ENCODE data around the gene PRKCQ.

PRKCQ gene

DNA sequence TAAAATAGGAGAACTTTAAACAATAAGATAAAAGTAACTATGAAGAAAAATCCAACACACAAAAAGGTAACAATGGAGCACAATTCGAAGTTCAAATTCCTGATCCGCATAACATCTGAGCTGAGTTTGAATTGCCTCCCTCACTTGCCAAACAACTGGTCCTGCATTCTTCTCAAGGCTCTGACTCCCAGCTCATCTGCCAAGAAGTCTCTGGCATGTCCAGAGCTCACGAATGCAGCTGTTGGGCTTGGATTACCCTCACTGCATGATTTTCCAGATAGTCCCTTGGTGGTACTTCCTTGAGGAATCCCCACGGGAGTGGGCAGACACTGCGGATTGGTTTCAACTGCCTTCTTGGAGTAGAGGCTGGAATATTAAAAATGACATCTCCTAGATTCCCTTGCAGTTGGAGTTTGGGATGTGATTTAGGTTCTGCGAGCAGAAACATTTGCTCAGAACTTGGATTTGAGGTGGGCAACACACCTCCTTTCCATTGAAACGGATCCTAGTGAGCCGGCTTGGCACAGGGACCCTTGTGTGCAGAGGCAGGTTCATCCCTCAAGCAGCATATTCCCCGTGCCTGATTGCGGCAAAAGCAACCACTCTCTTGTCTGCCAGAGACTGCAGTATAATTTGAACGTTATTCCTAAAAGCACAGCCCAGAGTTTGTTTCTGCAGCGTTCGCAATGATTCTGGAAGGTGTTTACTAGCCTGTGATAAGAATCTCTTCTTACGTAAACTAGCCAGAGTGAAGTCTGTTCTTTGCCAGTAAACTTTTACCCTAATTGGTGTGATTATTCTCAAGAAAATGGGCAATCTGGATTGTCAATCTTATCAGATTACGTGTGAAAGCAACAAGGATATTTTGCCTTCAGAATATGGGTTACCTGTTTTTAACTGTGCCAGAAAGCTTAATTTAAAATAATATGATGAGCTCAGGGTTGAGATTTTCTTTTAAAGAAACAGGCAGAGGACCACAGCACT, 23.4 kb upstream of the PRKCQ start:
- H3K27ac ChIP-seq (ENCODE audit: low read length) = no peak overlapping the region
- DNase-seq (no peak), ATAC-seq (ENCODE audit: insufficient read depth, low read depth) (no peak)
- no peaks in the 10 kb centered on the region for H4K20me1 ChIP-seq (ENCODE audit: insufficient read depth, low read length)
- no peaks in the 10 kb centered on the region for H3K27me3 ChIP-seq (ENCODE audit: insufficient read depth, low read length, poor library complexity)
- no peaks in the 10 kb centered on the region for H3K36me3 ChIP-seq (ENCODE audit: insufficient read depth, low read length)
- peaks cover 10% of the 10 kb centered on the region for H3K4me1 ChIP-seq (ENCODE audit: insufficient read depth, low read length)
- TF ChIP-seq EZH2 (IDR thresholded peaks at IDR 0.05; ENCODE audit: borderline replicate concordance, low read depth, low read length, severe bottlenecking) = no peak
- TF ChIP-seq, protein P1, sequence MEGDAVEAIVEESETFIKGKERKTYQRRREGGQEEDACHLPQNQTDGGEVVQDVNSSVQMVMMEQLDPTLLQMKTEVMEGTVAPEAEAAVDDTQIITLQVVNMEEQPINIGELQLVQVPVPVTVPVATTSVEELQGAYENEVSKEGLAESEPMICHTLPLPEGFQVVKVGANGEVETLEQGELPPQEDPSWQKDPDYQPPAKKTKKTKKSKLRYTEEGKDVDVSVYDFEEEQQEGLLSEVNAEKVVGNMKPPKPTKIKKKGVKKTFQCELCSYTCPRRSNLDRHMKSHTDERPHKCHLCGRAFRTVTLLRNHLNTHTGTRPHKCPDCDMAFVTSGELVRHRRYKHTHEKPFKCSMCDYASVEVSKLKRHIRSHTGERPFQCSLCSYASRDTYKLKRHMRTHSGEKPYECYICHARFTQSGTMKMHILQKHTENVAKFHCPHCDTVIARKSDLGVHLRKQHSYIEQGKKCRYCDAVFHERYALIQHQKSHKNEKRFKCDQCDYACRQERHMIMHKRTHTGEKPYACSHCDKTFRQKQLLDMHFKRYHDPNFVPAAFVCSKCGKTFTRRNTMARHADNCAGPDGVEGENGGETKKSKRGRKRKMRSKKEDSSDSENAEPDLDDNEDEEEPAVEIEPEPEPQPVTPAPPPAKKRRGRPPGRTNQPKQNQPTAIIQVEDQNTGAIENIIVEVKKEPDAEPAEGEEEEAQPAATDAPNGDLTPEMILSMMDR (IDR thresholded peaks at IDR 0.05; ENCODE audit: borderline replicate concordance, extremely low read depth, low read length, poor library complexity, severe bottlenecking) = no peak
- no peak overlapping the region for H3K9ac ChIP-seq (ENCODE audit: low read depth, low read length)
- H3K4me2 ChIP-seq (ENCODE audit: insufficient read depth, low read length) = no peak overlapping the region
- H3K9me3 ChIP-seq (ENCODE audit: insufficient read depth, low read length, severe bottlenecking) = no peaks in the 10 kb centered on the region
- H2AFZ ChIP-seq (ENCODE audit: low read depth, low read length) = no peak overlapping the region
- no peak overlapping the region for H3K4me3 ChIP-seq (ENCODE audit: low read depth in 1 of 2, low read length in 2 of 2)
- H3K79me2 ChIP-seq (ENCODE audit: insufficient read depth, low read length) = no peaks in the 10 kb centered on the region

DNA sequence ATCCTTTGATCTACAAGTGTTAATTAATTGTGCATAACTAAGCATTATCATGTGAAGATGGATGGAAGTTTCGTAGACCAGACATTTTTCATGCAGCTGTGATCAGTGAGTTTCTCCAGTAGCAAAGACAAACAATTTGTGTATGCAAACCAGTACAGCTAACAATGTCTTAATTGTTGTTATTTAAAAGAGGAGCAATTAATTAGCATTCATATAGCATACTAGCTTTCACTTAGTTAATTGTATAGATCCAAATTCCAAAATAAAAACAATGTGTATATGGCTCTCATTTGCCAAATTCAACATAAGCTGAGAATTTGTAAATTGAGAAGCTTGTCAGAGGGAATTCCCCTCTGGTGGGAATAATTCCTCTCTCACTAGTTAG, 22.6 kb upstream of the PRKCQ start:
- H4K20me1 ChIP-seq (ENCODE audit: insufficient read depth, low read length) = no peaks in the 10 kb centered on the region
- H3K79me2 ChIP-seq (ENCODE audit: insufficient read depth, low read length) = no peaks in the 10 kb centered on the region
- H3K4me3 ChIP-seq (ENCODE audit: low read depth in 1 of 2, low read length in 2 of 2) = no peak overlapping the region
- peaks cover 10% of the 10 kb centered on the region for H3K4me1 ChIP-seq (ENCODE audit: insufficient read depth, low read length)
- no peaks in the 10 kb centered on the region for H3K27me3 ChIP-seq (ENCODE audit: insufficient read depth, low read length, poor library complexity)
- ATAC-seq (ENCODE audit: insufficient read depth, low read depth) = no peak
- H3K9ac ChIP-seq (ENCODE audit: low read depth, low read length) = no peak overlapping the region
- no peak overlapping the region for H3K27ac ChIP-seq (ENCODE audit: low read length)
- no peak for TF ChIP-seq EZH2 (IDR thresholded peaks at IDR 0.05; ENCODE audit: borderline replicate concordance, low read depth, low read length, severe bottlenecking)
- TF ChIP-seq, protein P1 (IDR thresholded peaks at IDR 0.05; ENCODE audit: borderline replicate concordance, extremely low read depth, low read length, poor library complexity, severe bottlenecking) = no peak
- no peak for DNase-seq
- H3K36me3 ChIP-seq (ENCODE audit: insufficient read depth, low read length) = no peaks in the 10 kb centered on the region
- H2AFZ ChIP-seq (ENCODE audit: low read depth, low read length) = no peak overlapping the region
- no peaks in the 10 kb centered on the region for H3K9me3 ChIP-seq (ENCODE audit: insufficient read depth, low read length, severe bottlenecking)
- no peak overlapping the region for H3K4me2 ChIP-seq (ENCODE audit: insufficient read depth, low read length)

DNA sequence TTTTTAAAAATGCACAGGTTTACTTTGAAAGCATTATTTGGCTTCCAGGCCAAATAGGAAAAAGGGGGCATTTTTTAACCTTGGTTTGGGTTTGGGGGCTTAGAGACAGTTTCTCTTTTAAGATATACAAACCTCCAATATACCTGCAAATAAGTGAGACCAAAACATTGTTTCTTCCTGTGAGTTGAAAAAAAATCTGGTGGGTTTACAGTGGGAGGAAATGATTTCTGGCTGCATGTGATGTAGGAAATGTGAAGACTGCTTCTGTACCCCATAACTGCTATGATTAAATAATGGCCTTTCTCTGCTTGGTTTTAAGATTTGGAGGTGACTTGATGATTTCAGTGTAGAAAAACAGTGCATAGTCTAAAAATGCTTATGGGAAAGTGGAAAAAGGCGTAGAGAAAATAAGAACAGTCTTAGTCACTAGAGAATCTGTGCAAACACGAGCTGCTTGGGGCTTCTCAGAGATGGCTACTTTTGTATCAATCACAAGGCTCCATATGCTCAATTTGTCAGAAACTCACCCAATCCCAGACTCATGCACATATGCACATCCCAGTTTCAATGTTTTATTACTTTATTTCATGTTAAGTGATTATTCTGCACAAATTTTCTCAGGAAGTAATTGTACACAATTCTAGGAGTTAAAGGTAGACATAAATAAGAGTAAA, 22.1 kb upstream of the PRKCQ start:
- no peak overlapping the region for H3K27ac ChIP-seq (ENCODE audit: low read length)
- no peaks in the 10 kb centered on the region for H4K20me1 ChIP-seq (ENCODE audit: insufficient read depth, low read length)
- no peaks in the 10 kb centered on the region for H3K79me2 ChIP-seq (ENCODE audit: insufficient read depth, low read length)
- H3K9ac ChIP-seq (ENCODE audit: low read depth, low read length) = no peak overlapping the region
- DNase-seq = no peak
- no peaks in the 10 kb centered on the region for H3K9me3 ChIP-seq (ENCODE audit: insufficient read depth, low read length, severe bottlenecking)
- TF ChIP-seq, protein P1 (IDR thresholded peaks at IDR 0.05; ENCODE audit: borderline replicate concordance, extremely low read depth, low read length, poor library complexity, severe bottlenecking) = no peak
- no peak for TF ChIP-seq EZH2 (IDR thresholded peaks at IDR 0.05; ENCODE audit: borderline replicate concordance, low read depth, low read length, severe bottlenecking)
- H3K4me2 ChIP-seq (ENCODE audit: insufficient read depth, low read length) = no peak overlapping the region
- ATAC-seq (ENCODE audit: insufficient read depth, low read depth) = no peak
- no peaks in the 10 kb centered on the region for H3K27me3 ChIP-seq (ENCODE audit: insufficient read depth, low read length, poor library complexity)
- no peaks in the 10 kb centered on the region for H3K36me3 ChIP-seq (ENCODE audit: insufficient read depth, low read length)
- H2AFZ ChIP-seq (ENCODE audit: low read depth, low read length) = no peak overlapping the region
- H3K4me3 ChIP-seq (ENCODE audit: low read depth in 1 of 2, low read length in 2 of 2) = no peak overlapping the region
- peaks cover 9% of the 10 kb centered on the region for H3K4me1 ChIP-seq (ENCODE audit: insufficient read depth, low read length)
